Natural killer cell (primary cell): ENCODE measurements around the gene KIAA0753. TPM values are rescaled to one million over a fixed set of nuclear protein-coding genes. Genes with fewer than 3 reads are reported as not detected.

Experiments
- ATAC-seq, 3 donors: fragments of 150-1000 bp in 2 of 3; fragments of 200-7000 bp in 1 of 3; cut with Tn5 transposase; 1 replicate in 1 of 3; 2 replicates in 2 of 3; pipeline ENCODE4 v1.10.0; 2021; ENCODE audit warnings: mild to moderate bottlenecking in 2 of 3, moderate library complexity in 2 of 3
- DNase-seq, 2 donors: peaks; one replicate each; pipeline versions ENCODE4 v3.0.0 to v3.0.0-alpha.2; 2013 to 2021; ENCODE audit warnings: mixed read lengths in 1 of 2
- H3K27ac ChIP-seq: one replicate; pipeline ENCODE4 v1.5.1; 2013; ENCODE audit warnings: mild to moderate bottlenecking, low read length
- H3K27me3 ChIP-seq: one replicate; pipeline ENCODE4 v1.6.1; 2013; ENCODE audit warnings: low read length; ENCODE audit not compliant: control insufficient read depth, insufficient read depth
- H3K36me3 ChIP-seq: one replicate; pipeline ENCODE4 v1.6.1; 2013; ENCODE audit warnings: low read length; ENCODE audit not compliant: control insufficient read depth, insufficient read depth
- H3K4me1 ChIP-seq: one replicate; pipeline ENCODE4 v1.6.1; 2013; ENCODE audit warnings: low read length; ENCODE audit not compliant: control insufficient read depth, insufficient read depth
- H3K4me3 ChIP-seq: one replicate; pipeline ENCODE4 v1.5.1; 2013; ENCODE audit warnings: low read length
- H3K9me3 ChIP-seq: one replicate; pipeline ENCODE4 v1.6.1; 2013; ENCODE audit warnings: low read length; ENCODE audit not compliant: control insufficient read depth, insufficient read depth
- H3K27ac Mint-ChIP-seq, 2 donors: one replicate each; pipeline ENCODE4 v1.8.0; 2022; ENCODE audit warnings: mild to moderate bottlenecking in 2 of 2, mixed read lengths in 2 of 2, moderate library complexity in 1 of 2
- H3K27me3 Mint-ChIP-seq, 2 donors: one replicate each; pipeline ENCODE4 v1.8.0; 2022; ENCODE audit warnings: low read depth in 2 of 2, mixed read lengths in 2 of 2
- H3K36me3 Mint-ChIP-seq: one replicate; pipeline ENCODE4 v1.8.0; 2022; ENCODE audit warnings: mixed read lengths
- H3K4me1 Mint-ChIP-seq, 2 donors: one replicate each; pipeline ENCODE4 v1.8.0; 2022; ENCODE audit warnings: mixed read lengths in 2 of 2
- H3K4me3 Mint-ChIP-seq: one replicate; pipeline ENCODE4 v1.8.0; 2022; ENCODE audit warnings: mild to moderate bottlenecking, moderate library complexity, mixed read lengths
- H3K9me3 Mint-ChIP-seq, 2 donors: one replicate each; pipeline ENCODE4 v1.8.0; 2022; ENCODE audit warnings: mixed read lengths in 2 of 2
- CTCF ChIP-seq: fragments of 200-600 bp; IDR thresholded peaks from one replicate; pipeline ENCODE4 v1.8.0; 2022; ENCODE audit warnings: antibody characterized with exemption
- WGBS: methylation state at CpG from one replicate; pipeline ENCODE4 v1.1.7; 2013; ENCODE audit warnings: missing lambda C conversion rate; ENCODE audit not compliant: insufficient coverage; 5-methylcytosine and 5-hydroxymethylcytosine counted together
- intact Hi-C: fragments of 100-400 bp; cut with micrococcal nuclease; formaldehyde crosslinking; loops from one replicate; pipeline ENCODE4 v1.14.2; 2022
- total RNA-seq, 4 donors: library from RNA; stranded (reverse); fragments of 120-200 nt in 1 of 4; gene quantifications; one replicate each; pipeline versions ENCODE4 v1.2.3 to v1.2.4, GENCODE V29; 2013 to 2022

Gene KIAA0753
- total RNA-seq, 3 donors from 2014 or later (not counting 1 experiment from before 2014, with no cell fraction given) = 13.4 to 17.2 (median 15.4) TPM

DNA sequence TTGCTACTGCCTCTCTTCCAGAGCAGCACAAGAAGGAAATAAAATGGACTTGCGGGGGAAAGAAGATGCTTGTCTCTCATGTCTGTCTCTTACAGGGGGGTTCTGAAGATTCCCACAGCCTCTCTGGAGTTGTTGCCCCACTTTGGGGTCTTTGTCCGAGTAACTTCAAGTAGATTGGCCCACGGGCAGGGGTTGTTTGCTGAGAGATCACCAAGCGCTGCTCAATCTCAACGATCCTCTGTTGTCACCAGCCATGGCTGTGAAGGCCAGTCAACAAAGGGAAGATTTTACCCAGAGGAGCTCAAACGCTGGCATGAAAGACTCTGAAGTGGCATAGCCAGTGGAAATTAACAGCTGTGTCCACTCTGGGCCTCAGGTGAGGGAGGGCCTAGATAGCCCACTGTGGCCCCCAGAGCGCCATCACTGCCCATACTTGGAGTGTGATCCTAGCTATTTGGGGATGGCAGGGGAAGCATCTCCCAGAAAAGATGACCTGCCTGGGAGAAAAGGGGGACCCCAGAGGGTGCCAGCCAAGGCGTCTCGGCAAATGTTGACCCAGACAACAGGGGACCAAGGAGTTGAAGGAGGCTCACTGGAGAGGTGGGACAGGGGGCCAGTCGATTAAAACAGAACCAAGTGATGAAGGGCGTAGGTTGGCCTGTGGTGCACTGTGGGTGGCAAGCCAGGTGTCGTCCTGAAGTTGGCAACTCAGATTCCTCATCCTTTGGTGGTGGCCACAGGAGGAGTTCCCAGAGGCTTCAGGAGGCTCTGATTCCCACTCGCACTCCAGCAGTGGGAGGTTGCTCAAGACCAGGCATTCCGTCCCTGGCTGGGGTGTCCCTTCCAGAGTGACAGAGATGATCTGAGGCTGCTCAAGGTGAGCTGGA is 44.6 kb upstream of the KIAA0753 start:
- whole genome bisulfite sequencing = 88% methylated on average over 14 of the region's 14 CpGs
- TF ChIP-seq CTCF = no peak
- ATAC-seq = no peak

GRCh38 chr17:6684460-6684783 is 43.9 kb upstream of the KIAA0753 start:
- no peaks in the 10 kb centered on the region for H3K4me1 ChIP-seq
- no peaks in the 10 kb centered on the region for H3K9me3 Mint-ChIP-seq
- H3K4me3 ChIP-seq = no peak overlapping the region
- no peak for TF ChIP-seq CTCF
- 73% methylated on average over 7 of the region's 7 CpGs for WGBS
- H3K9me3 ChIP-seq = no peaks in the 10 kb centered on the region
- no peaks in the 10 kb centered on the region for H3K27me3 ChIP-seq
- no peaks in the 10 kb centered on the region for H3K36me3 Mint-ChIP-seq
- no peaks in the 10 kb centered on the region for H3K36me3 ChIP-seq
- intact Hi-C loops = no loop called here
- no peak overlapping the region for H3K27ac ChIP-seq
- no peak overlapping the region for H3K4me3 Mint-ChIP-seq
- ATAC-seq (no peak), DNase-seq (no peak)
- H3K4me1 Mint-ChIP-seq = no peaks in the 10 kb centered on the region
- H3K27me3 Mint-ChIP-seq = peaks cover 31 to 55% of the 10 kb centered on the region in 2 donors
- no peak overlapping the region for H3K27ac Mint-ChIP-seq

More for the DNA sequence above, 44.6 kb upstream of the KIAA0753 start:
- Mint-ChIP-seq H3K27me3 (peaks cover 31 to 51% of the 10 kb centered on the region in 2 donors), H3K4me3 (no peak overlapping the region), H3K27ac (no peak overlapping the region), H3K36me3 (no peaks in the 10 kb centered on the region), H3K9me3 (no peaks in the 10 kb centered on the region), H3K4me1 (no peaks in the 10 kb centered on the region)
- Histone ChIP-seq H3K27me3 (no peaks in the 10 kb centered on the region), H3K36me3 (no peaks in the 10 kb centered on the region), H3K4me1 (no peaks in the 10 kb centered on the region), H3K4me3 (no peak overlapping the region), H3K9me3 (no peaks in the 10 kb centered on the region), H3K27ac (no peak overlapping the region)
- DNase-seq = no peak
- intact Hi-C loops = no loop called here

- Mint-ChIP-seq H3K4me3 (no peak overlapping the region), H3K27me3 (peaks cover 33 to 58% of the 10 kb centered on the region in 2 donors), H3K27ac (no peak overlapping the region), H3K9me3 (no peaks in the 10 kb centered on the region), H3K4me1 (no peaks in the 10 kb centered on the region), H3K36me3 (no peaks in the 10 kb centered on the region)
- H3K4me3 ChIP-seq = no peak overlapping the region
- H3K36me3 ChIP-seq = no peaks in the 10 kb centered on the region
- WGBS = 89% methylated on average over 1 of the region's 3 CpGs
- TF ChIP-seq CTCF = no peak
- H3K4me1 ChIP-seq = no peaks in the 10 kb centered on the region
- intact Hi-C loops = no loop called here
- DNase-seq (no peak), ATAC-seq (no peak)
- no peaks in the 10 kb centered on the region for H3K9me3 ChIP-seq
- no peaks in the 10 kb centered on the region for H3K27me3 ChIP-seq
- no peak overlapping the region for H3K27ac ChIP-seq
Observed at GRCh38 chr17:6683730-6684459, 43.4 kb upstream of the KIAA0753 start.
